VCaP (cell line): Measurements from ENCODE around the gene GNGT1.

Experiments used
- H3K27ac ChIP-seq: fragments of 450-650 bp; 2 replicates; pipeline ENCODE4 v1.5.1; 2017
- TF ChIP-seq, protein P1 (sequence below): fragments of 450-650 bp; conservative IDR thresholded peaks from 2 replicates; pipeline ENCODE4 v1.5.1; 2017; ENCODE audit warnings: mild to moderate bottlenecking, moderate library complexity

Gene GNGT1

DNA sequence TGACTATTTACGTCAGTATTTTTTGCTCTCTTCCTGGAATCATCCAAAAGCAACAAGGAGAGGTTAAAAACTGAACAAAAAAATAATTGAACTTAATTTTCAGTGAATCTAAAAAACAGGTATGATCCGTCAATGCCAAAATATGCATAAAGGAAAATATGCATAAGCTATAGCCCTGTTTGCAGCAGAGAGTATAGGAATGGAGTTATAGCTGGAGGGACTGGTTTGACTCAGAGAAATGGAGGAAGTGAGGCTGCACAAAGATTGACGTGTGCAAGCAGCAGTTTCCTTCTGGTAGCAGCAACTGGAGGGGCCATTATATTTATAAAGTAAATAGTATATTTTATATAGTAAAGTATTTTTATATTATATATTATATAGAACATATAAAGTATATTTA is 52.3 kb downstream of the GNGT1 start:
- TF ChIP-seq, protein P1, sequence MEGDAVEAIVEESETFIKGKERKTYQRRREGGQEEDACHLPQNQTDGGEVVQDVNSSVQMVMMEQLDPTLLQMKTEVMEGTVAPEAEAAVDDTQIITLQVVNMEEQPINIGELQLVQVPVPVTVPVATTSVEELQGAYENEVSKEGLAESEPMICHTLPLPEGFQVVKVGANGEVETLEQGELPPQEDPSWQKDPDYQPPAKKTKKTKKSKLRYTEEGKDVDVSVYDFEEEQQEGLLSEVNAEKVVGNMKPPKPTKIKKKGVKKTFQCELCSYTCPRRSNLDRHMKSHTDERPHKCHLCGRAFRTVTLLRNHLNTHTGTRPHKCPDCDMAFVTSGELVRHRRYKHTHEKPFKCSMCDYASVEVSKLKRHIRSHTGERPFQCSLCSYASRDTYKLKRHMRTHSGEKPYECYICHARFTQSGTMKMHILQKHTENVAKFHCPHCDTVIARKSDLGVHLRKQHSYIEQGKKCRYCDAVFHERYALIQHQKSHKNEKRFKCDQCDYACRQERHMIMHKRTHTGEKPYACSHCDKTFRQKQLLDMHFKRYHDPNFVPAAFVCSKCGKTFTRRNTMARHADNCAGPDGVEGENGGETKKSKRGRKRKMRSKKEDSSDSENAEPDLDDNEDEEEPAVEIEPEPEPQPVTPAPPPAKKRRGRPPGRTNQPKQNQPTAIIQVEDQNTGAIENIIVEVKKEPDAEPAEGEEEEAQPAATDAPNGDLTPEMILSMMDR: no peak
- H3K27ac ChIP-seq: no peak overlapping the region
